GM18508 (cell line): ENCODE results near the gene CUEDC2.
"Not testable (repeated sequence)": the region's sequence is repeated elsewhere in the genome, so short reads cannot be mapped to it uniquely, and the experiment has no call there.

ENCODE experiments used
- ATAC-seq: cut with Tn5 transposase; IDR thresholded peaks from one replicate; pipeline ENCODE4 v1.9.1; 2021; ENCODE audit warnings: moderate number of reproducible peaks; ENCODE audit not compliant: insufficient read depth, unreplicated experiment

Gene CUEDC2

GRCh38 chr10:102455893-102456471 lies 23.6 kb upstream of the CUEDC2 start:
- ATAC-seq, result no peak

DNA sequence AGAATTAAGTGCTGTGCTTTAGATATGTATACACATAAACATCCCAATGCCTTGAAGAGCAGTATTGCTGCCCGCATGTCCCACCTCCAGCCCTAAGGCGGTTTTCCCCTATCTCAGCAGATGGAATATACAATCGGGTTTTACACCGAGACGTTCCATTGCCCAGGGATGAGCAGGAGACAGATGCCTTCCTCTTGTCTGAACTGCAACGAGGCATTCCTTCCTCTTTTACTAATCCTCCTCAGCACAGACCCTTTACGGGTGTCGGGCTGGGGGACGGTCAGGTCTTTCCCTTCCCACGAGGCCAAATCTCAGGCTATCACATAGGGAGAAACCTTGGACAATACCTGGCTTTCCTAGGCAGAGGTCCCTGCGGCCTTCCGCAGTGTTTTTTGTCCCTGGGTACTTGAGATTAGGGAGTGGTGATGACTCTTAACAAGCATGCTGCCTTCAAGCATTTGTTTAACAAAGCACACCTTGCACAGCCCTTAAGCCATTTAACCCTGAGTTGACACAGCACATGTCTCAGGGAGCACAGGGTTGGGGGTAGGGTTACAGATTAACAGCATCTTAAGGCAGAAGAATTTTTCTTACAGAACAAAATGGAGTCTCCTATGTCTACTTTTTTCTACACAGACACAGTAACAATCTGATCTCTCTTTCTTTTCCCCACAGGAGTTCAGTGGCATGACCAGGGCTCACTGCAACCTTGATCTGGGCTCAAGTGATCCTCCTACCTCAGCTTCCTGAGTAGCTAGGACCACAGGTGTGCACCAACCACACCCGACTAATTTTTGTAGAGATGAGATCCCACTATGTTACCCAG lies 22.5 kb upstream of the CUEDC2 start:
- ATAC-seq, result not testable (repeated sequence)

DNA sequence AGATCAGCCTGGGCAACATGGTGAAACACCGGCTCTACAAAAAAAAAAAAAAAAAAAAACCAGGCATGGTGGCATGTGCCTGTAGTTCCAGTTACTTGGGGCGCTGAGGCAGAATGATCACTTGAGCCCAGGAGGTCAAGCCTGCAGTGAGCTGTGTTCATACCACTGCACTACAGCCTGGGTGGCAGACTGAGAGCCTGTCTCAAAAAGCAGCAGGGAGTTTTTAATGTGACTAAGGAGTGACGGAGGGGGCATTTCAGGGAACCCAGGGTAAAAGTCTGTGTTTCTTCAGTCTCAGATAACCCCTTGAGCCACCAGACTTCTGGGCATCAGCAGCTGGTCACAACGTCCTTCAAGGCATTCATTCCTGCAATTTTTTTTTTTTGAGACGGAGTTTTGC lies 21.1 kb upstream of the CUEDC2 start:
- ATAC-seq, result no peak

GRCh38 chr10:102452672-102453340 lies 20.4 kb upstream of the CUEDC2 start:
- ATAC-seq, result no peak

GRCh38 chr10:102451105-102451969 lies 19.0 kb upstream of the CUEDC2 start, which contains the start of gene C10orf95:
C10orf95 (minus strand) TSS chr10:102451543; CDS start chr10:102451093, 450 bp downstream.
- ATAC-seq, result no peak

- no peak for ATAC-seq
Measured at GRCh38 chr10:102450374-102451104, 18.2 kb upstream of the CUEDC2 start.

- ATAC-seq, result no peak
Measured at GRCh38 chr10:102450124-102450373, 17.7 kb upstream of the CUEDC2 start.

- no peak for ATAC-seq
Measured at GRCh38 chr10:102449321-102450123, 17.1 kb upstream of the CUEDC2 start.

DNA sequence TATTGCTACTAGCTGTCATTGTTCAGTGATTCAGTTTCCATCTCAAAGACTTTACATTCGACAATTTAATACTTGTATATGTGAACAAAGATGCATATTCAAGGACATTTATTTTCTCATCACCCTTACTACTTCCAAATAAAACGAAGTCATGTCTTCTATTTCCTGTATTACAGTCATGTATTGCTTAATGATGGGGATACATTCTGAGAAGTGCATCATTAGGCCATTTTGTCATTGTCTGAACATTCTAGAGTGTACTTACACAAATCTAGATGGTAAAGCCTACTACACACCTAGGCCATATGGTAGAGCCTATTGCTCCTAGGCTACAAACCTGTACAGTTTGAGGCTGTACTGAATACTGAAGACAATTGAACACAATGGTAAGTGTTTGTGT lies 12.5 kb upstream of the CUEDC2 start:
- ATAC-seq, result no peak

DNA sequence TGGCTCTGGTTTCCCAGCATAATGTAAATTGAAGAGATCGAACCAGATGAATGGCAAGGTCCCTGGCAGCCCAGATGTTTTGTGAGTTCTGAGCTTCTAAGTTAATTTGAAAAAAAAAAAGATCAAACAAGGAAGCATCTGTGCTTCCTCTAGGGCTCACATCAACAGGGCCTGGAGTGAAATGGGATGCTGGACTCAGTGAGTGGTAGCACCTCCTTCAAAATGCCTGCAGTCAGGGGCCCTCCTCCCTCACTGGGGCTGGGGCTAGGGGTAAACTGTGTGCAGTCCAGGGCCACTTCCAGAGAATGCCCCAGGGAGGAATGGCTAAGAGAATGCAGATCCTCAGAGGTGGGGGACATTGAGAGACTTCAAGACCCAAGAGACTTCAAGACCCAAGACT lies 6.0 kb upstream of the CUEDC2 start:
- no peak for ATAC-seq

- ATAC-seq, result no peak
Measured at GRCh38 chr10:102437515-102437914, 5.1 kb upstream of the CUEDC2 start.

DNA sequence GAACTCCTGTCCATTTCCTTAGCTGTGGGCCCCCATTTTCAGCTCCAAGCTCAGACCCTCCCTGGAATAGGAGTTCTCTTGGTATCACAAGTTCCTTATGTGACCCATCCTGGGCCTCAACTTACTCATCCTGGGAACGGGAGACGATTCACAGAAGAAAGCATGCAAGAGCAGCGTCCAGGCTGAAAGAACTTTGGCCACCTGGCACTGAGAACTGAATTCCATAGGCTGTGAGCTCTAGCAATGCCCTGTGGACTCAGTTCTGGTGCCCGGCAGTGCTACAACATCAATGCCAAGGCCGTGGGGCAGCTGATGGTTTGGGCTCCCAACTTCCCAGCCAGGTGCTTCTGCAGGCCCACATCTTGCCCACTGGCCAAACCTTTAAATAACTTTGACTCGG lies 3.9 kb upstream of the CUEDC2 start:
- no peak for ATAC-seq

- ATAC-seq, result no peak
Measured at GRCh38 chr10:102435529-102436233, 3.3 kb upstream of the CUEDC2 start.

GRCh38 chr10:102435133-102435497 lies 2.7 kb upstream of the CUEDC2 start:
- ATAC-seq, result no peak

DNA sequence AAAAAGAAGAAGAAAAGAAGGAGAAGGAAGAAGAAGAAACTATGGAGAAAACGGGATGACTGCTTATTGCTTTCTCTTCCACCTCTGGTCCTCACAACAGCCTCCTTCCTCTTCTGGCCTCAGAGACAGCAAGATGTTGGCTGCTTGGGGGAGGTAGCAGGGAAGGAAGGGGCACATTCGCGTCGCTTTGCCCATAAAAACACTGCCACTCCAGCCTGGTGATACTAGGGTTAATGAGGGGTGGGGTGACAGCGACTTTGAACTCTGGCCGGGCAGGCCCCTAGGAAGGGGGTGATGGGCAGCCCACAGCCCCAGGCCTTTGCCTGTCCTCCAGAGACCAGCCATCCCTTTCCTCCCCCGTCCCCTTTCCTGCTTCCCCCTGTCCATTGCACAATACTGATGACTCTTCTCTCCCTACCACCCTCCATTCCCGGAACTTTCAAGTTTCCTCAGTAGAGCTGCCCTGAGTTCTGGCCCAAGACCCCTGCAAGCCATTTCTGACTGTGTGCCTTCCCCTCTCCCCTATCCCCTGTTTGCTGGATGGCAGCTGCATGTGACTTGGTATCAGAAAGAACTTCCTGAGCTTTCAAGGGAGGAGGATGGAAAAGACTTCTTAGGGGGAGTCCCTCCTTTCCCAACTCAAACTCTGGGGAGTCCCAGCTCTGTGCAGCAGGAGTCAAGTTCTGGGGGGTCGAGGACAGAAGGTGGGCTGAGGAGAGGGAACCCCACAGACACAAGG lies 2.2 kb upstream of the CUEDC2 start:
- ATAC-seq, result no peak

DNA sequence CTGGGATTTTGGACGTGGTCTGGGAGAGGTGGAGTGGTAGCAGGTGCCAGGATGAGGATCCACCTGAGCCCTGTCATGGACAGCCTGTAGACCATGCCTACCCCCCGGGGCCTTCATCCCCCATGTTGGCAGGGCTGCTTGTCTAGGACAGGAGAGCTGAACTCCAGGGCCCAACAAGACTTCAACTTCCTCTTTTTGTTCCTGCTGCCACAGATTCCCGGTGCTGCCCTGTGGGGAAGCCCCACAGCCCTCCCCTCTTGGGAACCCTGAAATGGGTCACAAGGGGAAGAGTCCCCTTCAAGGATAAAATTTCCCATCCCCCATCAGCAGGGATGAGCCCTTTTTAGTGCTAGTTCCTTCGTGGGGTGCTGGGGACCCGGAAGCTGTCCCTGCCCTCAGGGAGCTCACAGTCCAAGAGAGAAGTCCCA lies 1.3 kb upstream of the CUEDC2 start:
- no peak for ATAC-seq

GRCh38 chr10:102431452-102432124 lies 786 bp downstream of the CUEDC2 start:
- ATAC-seq, result no peak
